ENCODE results near the gene OSBPL5.

OSBPL5 gene

GRCh38 chr11:3087821-3088800, 77.0 kb downstream of the OSBPL5 start:
- H3K4me3 ChIP-seq (ENCODE audit: low read depth, low read length) = no peak overlapping the region
- no peak for TF ChIP-seq CTCF (IDR thresholded peaks at IDR 0.05; ENCODE audit: insufficient read depth, low read depth, low read length, missing control alignments)
- DNase-seq (ENCODE audit: low read depth) = no peak

- TF ChIP-seq CTCF (IDR thresholded peaks at IDR 0.05; ENCODE audit: insufficient read depth, low read depth, low read length, missing control alignments) = no peak
- DNase-seq (ENCODE audit: low read depth) = no peak
- no peak overlapping the region for H3K4me3 ChIP-seq (ENCODE audit: low read depth, low read length)
Measured at GRCh38 chr11:3087373-3087772, 77.7 kb downstream of the OSBPL5 start.

- no peak for DNase-seq (ENCODE audit: low read depth)
- no peak for TF ChIP-seq CTCF (IDR thresholded peaks at IDR 0.05; ENCODE audit: insufficient read depth, low read depth, low read length, missing control alignments)
- no peak overlapping the region for H3K4me3 ChIP-seq (ENCODE audit: low read depth, low read length)
Measured at GRCh38 chr11:3086671-3087150, 78.4 kb downstream of the OSBPL5 start.

- H3K4me3 ChIP-seq (ENCODE audit: low read depth, low read length) = no peak overlapping the region
- DNase-seq (ENCODE audit: low read depth) = no peak
- TF ChIP-seq CTCF (IDR thresholded peaks at IDR 0.05; ENCODE audit: insufficient read depth, low read depth, low read length, missing control alignments) = no peak
Measured at GRCh38 chr11:3086114-3086513, 79.0 kb downstream of the OSBPL5 start.

- no peak overlapping the region for H3K4me3 ChIP-seq (ENCODE audit: low read depth, low read length)
- DNase-seq (ENCODE audit: low read depth) = no peak
- TF ChIP-seq CTCF (IDR thresholded peaks at IDR 0.05; ENCODE audit: insufficient read depth, low read depth, low read length, missing control alignments) = no peak
Measured at GRCh38 chr11:3085052-3085451, 80.1 kb downstream of the OSBPL5 start.

GRCh38 chr11:3083321-3083720, 81.8 kb downstream of the OSBPL5 start:
- H3K4me3 ChIP-seq (ENCODE audit: low read depth, low read length) = no peak overlapping the region
- no peak for DNase-seq (ENCODE audit: low read depth)
- no peak for TF ChIP-seq CTCF (IDR thresholded peaks at IDR 0.05; ENCODE audit: insufficient read depth, low read depth, low read length, missing control alignments)
